ENCODE data around the gene AKNA. TPM values are rescaled to one million over a fixed set of nuclear protein-coding genes. Genes with fewer than 3 reads are reported as not detected.

Gene AKNA
- total RNA-seq, 1 donor from 2014 or later, result 6.3 TPM

DNA sequence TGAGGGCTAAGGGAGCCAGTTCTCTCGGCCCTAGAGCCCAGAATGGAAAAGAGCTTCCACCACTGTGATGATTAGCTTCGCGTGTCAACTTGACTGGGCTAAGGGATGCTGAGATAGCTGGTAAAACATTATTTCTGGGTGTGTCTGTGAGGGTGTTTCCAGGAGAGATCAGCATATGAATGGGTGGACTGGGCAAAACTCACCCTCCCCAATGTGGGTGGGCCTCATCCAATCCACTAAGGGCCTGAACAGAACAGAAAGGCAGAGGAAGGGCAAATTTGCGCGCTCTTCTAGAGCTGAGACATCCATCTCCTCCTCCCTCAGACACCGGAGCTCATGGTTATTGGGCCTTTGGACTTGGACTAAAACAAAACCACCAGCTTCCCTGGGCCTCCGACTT, 20.9 kb upstream of the AKNA start:
- H3K36me3 ChIP-seq, result no peaks in the 10 kb centered on the region
- H3K4me3 ChIP-seq, result no peak overlapping the region
- H3K9me3 ChIP-seq (replicated peaks), result no peaks in the 10 kb centered on the region
- peaks cover 22% of the 10 kb centered on the region for H3K27me3 ChIP-seq (ENCODE audit: low read depth)
- H3K4me1 ChIP-seq, result no peaks in the 10 kb centered on the region
- no peak for TF ChIP-seq CTCF (IDR thresholded peaks at IDR 0.05; ENCODE audit: borderline replicate concordance)
- intact Hi-C loops (cut with micrococcal nuclease), result loop anchor here (5.0 kb wide), 2 partner anchors 244 to 604 kb away; no protein-coding TSS in a partner anchor
- DNase-seq, result no peak
- no peak overlapping the region for H3K27ac ChIP-seq (replicated peaks)

DNA sequence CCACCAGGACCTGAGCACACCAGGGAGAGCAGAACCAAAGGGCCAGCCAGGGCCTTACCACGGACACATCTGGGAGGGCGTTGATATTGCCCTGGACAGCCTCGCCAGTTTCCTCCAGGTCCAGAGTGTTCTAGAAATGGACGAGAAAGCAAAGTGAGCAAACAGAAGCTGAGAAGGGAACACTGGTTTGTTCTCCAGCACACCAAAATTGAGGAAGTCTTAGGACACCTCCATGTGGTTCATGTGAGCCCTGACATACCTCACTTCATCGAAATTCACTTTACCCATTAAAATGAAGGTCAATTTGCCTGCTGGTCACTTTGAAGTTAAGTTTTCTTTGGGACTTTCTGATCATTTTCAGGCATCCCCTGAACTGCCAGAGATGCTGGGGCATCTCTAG, 20.1 kb upstream of the AKNA start:
- intact Hi-C loops (cut with micrococcal nuclease), result loop anchor here (5.0 kb wide), 2 partner anchors 244 to 604 kb away; no protein-coding TSS in a partner anchor

DNA sequence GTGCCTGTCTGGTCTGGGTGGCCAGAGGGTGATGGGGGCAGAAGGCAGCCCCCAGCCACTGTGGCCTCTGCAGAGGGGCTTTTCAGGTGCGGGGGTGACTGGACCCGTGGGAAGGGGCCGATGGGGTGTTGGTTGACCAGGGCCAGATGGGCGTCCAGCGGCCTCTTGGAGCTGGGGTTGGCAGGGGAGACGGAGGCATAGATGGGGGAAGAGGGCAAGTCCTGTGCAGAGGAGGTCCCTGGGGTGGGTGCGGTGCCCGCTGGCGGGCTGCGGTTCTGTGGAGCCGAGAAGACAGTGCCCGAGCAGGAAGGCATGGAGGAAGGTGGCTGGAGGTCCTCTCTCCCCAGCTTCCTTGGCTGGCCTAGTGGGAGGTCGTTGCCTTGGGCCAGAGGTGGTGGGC, 18.7 kb upstream of the AKNA start:
- H3K27me3 ChIP-seq (ENCODE audit: low read depth), result peaks cover 20% of the 10 kb centered on the region
- no peaks in the 10 kb centered on the region for H3K4me1 ChIP-seq
- TF ChIP-seq CTCF (IDR thresholded peaks at IDR 0.05; ENCODE audit: borderline replicate concordance), result no peak
- H3K36me3 ChIP-seq, result no peaks in the 10 kb centered on the region
- no peak overlapping the region for H3K4me3 ChIP-seq
- no peak overlapping the region for H3K27ac ChIP-seq (replicated peaks)
- no peaks in the 10 kb centered on the region for H3K9me3 ChIP-seq (replicated peaks)
- DNase-seq, result no peak
- intact Hi-C loops (cut with micrococcal nuclease), result loop anchor here (5.0 kb wide), 2 partner anchors 246 to 606 kb away; no protein-coding TSS in a partner anchor

More for the DNA sequence above, 20.1 kb upstream of the AKNA start:
- Histone ChIP-seq H3K36me3 (no peaks in the 10 kb centered on the region), H3K9me3 (replicated peaks) (no peaks in the 10 kb centered on the region), H3K27ac (replicated peaks) (no peak overlapping the region), H3K4me1 (no peaks in the 10 kb centered on the region), H3K27me3 (ENCODE audit: low read depth) (peaks cover 22% of the 10 kb centered on the region), H3K4me3 (no peak overlapping the region)
- no peak for TF ChIP-seq CTCF (IDR thresholded peaks at IDR 0.05; ENCODE audit: borderline replicate concordance)
- no peak for DNase-seq

DNA sequence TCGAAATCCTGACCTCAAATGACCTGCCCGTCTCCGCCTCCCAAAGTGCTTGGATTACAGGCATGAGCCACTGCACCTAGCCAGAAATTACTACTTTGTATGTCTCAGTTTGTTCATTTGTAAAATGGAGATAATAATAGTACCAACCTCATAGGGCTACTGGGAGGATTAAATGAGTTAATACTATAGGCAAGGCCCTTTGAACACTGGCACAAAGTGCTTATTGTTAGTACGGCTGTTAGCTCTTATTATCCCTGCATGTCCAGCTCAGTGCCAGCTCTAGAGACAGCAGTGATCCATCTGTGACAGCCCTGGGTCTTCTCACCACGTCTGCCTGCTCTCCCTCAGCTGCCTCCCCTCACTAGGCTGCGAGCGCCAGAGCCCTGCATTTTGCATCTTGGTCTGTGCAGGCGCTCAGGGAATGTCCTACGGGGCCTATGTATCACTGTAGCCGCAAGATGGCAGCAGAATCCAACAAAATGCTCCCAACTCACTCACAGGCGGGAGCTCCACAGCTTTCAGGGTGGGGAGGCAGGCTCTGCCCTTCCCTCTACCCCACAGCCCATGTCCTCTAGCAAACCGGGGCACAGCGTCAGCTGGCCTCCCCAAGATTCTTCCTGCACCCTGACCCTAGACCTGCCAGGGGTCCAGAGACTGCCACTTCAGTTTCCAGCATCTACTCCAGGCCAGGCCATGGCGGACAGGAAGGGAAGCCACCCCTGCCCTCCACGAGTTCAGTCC, 17.7 kb upstream of the AKNA start:
- no peaks in the 10 kb centered on the region for H3K4me1 ChIP-seq
- H3K27ac ChIP-seq (replicated peaks), result no peak overlapping the region
- intact Hi-C loops (cut with micrococcal nuclease), result loop anchor here (5.0 kb wide), 2 partner anchors 247 to 607 kb away; no protein-coding TSS in a partner anchor
- DNase-seq, result peak; percentile 65
- no peaks in the 10 kb centered on the region for H3K36me3 ChIP-seq
- peak; percentile 92 for TF ChIP-seq CTCF (IDR thresholded peaks at IDR 0.05; ENCODE audit: borderline replicate concordance)
- H3K27me3 ChIP-seq (ENCODE audit: low read depth), result peaks cover 12% of the 10 kb centered on the region
- no peak overlapping the region for H3K4me3 ChIP-seq
- H3K9me3 ChIP-seq (replicated peaks), result no peaks in the 10 kb centered on the region

- DNase-seq, result no peak
- Histone ChIP-seq H3K27ac (replicated peaks) (no peak overlapping the region), H3K4me1 (no peaks in the 10 kb centered on the region), H3K36me3 (no peaks in the 10 kb centered on the region), H3K9me3 (replicated peaks) (no peaks in the 10 kb centered on the region), H3K4me3 (no peak overlapping the region), H3K27me3 (ENCODE audit: low read depth) (peaks cover 12% of the 10 kb centered on the region)
- TF ChIP-seq CTCF (IDR thresholded peaks at IDR 0.05; ENCODE audit: borderline replicate concordance), result no peak
- intact Hi-C loops (cut with micrococcal nuclease), result no loop called here
These were observed 16.7 kb upstream of the AKNA start for GRCh38 chr9:114404531-114404930.
